Measurements from ENCODE around the gene NOVA2.
"Not testable (repeated sequence)": the region's sequence is repeated elsewhere in the genome, so short reads cannot be mapped to it uniquely, and the experiment has no call there.

The NOVA2 gene

DNA sequence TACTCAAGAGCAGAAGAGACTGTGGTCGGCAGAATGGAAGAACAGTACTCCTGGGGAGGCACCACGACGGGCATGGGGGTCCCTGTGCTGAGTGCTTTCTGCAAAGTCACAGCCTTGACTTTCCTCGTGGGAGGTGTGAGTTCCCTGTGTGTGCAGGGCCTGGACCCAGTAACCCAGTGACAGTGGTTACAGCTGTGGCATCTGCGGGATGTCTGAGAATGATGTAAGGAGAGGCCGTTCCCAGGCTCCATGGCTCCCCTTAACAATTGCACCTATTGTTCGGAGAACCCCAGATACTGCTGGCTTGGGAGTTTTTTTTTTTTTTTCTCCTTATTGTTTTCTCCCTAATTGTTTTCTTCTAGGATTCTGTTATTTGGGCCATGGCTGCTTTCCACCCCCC is 54.0 kb downstream of the NOVA2 start:
- no peak for DNase-seq

DNA sequence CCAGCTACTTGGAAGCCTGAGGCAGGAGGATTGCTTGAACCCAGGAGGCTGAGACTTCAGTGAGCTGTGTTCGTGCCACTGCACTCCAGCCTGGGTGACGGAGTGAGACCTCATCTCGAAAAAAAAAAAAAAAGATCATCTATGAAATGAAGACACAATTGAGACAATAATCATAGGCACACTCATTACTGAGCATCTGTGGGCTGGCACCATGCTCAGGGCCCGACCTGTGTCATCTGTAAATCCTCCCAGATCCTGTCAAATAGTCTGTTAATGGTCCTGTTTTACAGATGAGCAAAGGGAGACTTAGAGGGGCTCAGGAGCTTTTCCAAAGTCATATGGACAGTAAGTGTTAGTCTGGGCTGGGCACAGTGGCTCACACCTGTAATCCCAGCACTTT is 54.9 kb downstream of the NOVA2 start:
- no peak for DNase-seq

GRCh38 chr19:45917421-45918091 is 56.1 kb downstream of the NOVA2 start:
- no peak for DNase-seq

GRCh38 chr19:45913874-45914830 is 59.5 kb downstream of the NOVA2 start, which contains the start of gene NANOS2:
Gene NANOS2 (minus strand): TSS chr19:45914778. CDS start chr19:45914693, 85 bp downstream.
- DNase-seq: no peak

DNA sequence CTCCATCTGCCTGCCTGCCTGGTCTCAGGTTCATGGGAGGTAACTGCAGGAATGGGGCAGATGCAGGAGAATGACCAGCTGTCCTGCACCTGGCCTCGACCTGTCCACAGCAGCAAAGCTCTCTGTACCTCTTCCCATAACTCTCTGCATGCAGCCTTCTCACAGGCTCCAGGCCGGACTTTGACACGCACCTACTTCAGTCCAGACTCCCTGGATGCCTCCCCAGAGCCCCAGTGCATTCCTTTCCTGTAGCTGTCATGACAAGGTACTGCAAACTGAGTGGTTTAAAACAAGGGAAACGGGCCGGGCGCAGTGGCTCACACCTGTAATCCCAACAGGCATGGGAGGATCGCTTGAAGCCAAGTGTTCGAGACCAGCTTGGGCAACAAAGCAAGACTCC is 62.4 kb downstream of the NOVA2 start:
- DNase-seq: no peak

GRCh38 chr19:45908956-45909355 is 64.7 kb downstream of the NOVA2 start:
- DNase-seq: no peak

GRCh38 chr19:45906221-45906620 is 67.4 kb downstream of the NOVA2 start:
- DNase-seq: no peak

DNA sequence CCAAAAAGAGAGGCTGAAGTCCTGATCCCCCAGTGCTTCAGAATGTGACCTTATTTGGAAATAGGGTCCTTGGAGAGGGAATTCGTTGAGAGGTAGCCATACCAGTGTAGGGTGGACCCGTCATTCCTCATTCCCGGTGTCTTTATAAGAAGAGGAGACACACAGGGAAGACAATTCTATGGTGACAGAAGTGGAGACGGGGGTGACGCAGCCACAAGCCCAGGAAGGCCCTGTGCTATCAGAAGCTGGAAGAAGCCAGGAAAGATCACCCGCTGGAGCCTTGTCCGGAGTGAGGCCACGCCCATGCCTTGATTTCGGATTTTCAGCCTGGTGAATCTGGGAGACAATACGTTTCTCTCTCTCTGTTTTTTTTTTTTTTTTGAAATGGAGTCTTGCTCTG is 68.7 kb downstream of the NOVA2 start:
- no peak for DNase-seq

GRCh38 chr19:45902651-45903625 is 70.7 kb downstream of the NOVA2 start:
- peak; percentile 99 for DNase-seq

DNA sequence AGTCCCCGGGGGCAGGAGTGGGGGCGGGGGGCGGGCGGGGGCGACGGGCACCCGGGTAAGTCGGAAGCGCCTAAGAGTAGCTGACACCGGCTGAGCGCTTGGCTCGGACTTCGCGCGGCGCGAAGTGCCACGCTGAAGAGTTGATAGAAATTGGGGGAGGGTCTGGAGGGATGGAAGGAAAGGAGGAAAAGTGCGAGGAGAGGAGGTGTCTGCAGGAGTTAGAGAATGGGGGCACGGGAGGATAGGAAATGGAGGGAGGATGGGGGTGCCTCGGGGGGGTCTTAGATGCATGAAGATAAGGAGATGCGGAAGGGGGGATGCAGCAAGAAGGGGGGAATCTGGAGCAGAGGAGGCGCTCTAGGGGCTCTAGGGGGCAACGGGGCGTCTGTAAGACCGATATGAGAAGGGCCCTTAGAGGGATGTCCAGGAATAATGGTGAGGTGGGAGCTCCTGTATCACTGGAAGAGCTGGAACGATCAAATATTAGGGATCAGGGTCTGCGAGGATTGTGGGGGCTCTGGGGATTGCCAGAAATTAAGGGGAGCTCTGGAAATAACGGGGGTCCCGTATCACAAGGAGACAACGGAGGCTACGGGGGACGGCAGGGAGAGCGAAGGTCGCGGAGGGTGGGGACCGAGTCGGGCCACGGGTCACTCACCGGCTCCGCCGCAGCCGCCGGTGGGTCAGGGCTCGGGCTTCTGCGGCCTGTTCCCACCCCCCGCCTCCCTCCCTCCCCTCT is 71.6 kb downstream of the NOVA2 start, which contains the start of gene MYPOP:
MYPOP (minus strand) TSS at position 702 of the 739 bp plus-strand sequence. CDS start 840 bp downstream, outside the sequence.
- no peak for DNase-seq

GRCh38 chr19:45901432-45901911 is 72.2 kb downstream of the NOVA2 start:
- DNase-seq: peak; percentile 32

DNA sequence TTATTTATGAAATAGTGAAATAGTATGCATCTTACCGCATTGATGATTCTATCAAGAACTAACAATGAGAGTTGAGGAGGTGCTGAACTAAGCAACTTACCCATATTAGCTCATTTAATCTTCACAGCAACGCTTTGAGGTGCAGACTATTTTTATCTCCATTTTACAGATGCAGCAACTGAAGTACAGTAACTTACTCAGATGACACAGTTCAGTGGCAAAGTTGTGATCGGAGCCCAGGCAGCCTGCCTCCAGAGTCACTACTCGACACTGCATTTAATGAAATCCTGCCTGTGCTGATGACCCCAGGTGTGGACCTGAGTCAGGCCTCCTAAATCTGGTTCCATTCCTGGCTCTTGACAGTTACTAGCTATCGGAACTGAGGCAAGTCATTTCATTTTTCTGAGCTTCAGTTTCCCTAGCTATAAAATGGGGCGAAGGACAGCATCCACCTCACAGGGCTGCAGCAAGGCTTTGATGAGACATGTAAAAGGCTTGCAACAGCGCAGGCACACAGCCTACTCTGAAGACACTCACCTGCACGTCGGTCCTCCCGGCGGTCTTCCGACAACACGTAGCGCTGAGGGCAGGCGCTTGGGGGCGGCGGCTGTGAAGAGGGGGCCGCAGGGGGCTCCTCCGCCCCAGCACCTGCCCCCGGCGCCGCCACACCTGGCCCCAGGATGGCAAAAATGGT is 72.8 kb downstream of the NOVA2 start:
- no peak for DNase-seq

GRCh38 chr19:45899919-45900589 is 73.6 kb downstream of the NOVA2 start:
- no peak for DNase-seq

DNA sequence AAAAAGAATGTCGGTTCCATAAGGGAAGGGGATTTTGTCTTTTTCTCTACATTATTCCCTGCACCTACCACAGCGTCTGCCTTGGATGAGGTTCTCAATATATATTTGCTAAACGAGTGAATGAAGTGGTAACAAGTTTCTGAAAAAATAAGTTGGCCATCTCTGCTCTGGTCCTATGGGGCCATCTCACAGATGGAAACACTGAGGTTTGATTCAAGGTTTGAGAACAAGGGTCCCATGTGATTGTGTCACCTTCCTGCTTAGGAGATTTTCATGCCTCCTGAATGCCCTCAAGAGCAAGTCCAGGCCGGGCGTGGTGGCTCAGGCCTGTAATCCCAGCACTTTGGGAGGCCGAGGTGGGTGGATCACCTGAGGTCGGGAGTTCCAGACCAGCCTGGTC is 74.4 kb downstream of the NOVA2 start:
- DNase-seq: no peak

DNA sequence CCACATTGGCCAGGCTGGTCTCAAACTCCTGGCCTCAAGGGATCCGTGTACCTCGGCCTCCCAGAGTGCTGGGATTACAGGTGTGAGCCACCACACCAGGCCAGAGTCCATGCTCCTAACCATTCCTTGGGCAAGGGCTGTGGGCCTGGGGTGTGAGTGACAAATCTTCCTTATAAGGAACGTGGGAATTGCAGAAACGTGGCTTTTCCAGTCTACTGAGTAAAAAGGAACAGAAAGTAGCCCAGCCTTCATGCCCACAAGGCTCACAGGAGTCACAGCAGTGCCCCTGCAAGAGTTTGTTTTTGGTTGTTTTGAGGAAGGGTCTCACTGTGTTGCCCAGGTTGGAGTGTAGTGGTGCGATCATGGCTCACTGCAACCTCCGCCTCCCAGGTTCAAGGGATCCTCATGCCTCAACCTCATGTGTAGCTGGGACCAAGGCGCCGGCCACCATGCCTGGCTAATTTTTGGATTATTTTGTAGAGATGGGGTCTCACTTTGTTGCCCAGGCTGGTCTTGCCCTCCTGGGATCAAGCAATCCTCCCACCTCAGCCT is 76.3 kb downstream of the NOVA2 start:
- no peak for DNase-seq

- DNase-seq: not testable (repeated sequence)
Observed at GRCh38 chr19:45895983-45896599, 77.6 kb downstream of the NOVA2 start.

DNA sequence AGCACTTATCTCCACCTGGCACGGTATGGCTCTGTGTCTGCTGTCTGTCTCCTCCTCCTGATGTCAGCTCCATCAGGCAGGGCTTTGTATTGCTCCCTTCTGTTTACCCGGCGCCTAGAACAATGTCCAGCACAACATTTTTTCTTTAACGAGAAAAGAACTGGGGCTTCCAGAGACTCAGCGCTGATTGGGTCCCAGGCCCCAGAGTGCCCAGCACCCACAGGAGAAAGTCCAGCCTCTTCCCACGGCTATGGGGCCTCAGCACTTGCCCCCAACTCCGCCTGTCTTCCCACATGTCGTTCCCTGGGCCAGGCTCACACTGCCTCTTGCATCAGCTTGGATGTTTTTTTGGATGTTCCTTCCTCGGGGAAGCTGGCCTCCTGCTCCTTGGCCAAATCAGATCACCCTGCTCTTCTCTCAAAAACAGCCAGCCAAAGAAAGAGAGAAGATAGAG is 78.1 kb downstream of the NOVA2 start:
- DNase-seq: no peak

DNA sequence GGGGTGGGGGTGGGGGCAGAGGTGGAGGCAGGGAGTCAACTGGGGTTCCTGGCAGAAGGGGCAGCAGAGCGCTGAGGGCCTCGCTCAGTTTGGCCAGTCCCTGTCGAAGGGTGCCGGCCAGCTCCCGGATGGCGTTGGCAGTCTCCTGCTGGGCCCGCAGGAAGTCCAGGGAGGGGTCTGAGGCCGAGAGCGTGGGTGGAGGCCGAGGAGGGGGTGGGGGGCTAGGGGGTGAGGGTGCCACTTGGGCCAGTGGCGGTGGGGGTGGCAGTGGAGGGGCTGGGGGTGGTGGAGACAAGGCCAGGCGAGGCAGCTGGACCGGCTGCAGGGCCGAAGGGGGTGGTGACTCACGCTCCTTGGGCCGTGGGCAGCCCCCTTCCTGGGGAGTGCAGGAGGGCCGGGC is 82.8 kb downstream of the NOVA2 start:
- no peak for DNase-seq

- no peak for DNase-seq
Observed at GRCh38 chr19:45889210-45889885, 84.3 kb downstream of the NOVA2 start.

All from T-helper 9 cell (primary cell).